Endometrial microvascular endothelial cells (primary cell): ENCODE data around the gene DNAH3. TPM values are rescaled to one million over a fixed set of nuclear protein-coding genes. Genes with fewer than 3 reads are reported as not detected.
"Not testable (repeated sequence)": the region's sequence is repeated elsewhere in the genome, so short reads cannot be mapped to it uniquely, and the experiment has no call there.

Experiments
- in situ Hi-C: cut with HindIII; loops from 2 replicates; pipeline ENCODE4 v1.10.0; 2017; ENCODE audit warnings: low sequenced_read_pairs, low pct_unique_long_range_greater_than_20kb; ENCODE audit errors: inconsistent ontology term
- total RNA-seq: library from RNA; depleted of rRNA; stranded (reverse); fragments of >200 nt; gene quantifications from one replicate; pipeline ENCODE4 v1.2.3, GENCODE V29; 2015; ENCODE audit errors: inconsistent ontology term

Gene DNAH3
- total RNA-seq, 1 donor from 2014 or later = 0.09 TPM

DNA sequence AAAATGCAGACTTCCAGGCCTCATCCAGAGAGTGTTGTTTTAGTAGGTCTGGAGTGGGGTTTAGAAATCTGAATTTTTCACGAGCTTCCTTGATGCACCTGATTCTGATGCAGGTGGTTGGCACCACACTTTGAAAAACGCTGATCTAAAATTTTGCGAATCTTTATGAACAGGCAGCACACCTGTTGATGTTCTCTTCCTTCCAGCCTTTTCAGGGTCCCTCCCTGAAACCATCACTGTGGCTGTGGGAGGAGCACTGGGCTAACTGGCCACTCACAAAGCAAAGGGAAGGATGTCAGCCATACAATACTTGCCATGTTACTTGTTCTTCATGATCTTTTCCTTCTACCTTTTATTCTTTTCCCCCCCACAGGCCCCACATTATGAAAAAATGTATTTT is 22.0 kb upstream of the DNAH3 start:
- in situ Hi-C loops = no loop called here

- in situ Hi-C loops = not testable (repeated sequence)
Observed at GRCh38 chr16:21170116-21170515, 19.5 kb upstream of the DNAH3 start.

DNA sequence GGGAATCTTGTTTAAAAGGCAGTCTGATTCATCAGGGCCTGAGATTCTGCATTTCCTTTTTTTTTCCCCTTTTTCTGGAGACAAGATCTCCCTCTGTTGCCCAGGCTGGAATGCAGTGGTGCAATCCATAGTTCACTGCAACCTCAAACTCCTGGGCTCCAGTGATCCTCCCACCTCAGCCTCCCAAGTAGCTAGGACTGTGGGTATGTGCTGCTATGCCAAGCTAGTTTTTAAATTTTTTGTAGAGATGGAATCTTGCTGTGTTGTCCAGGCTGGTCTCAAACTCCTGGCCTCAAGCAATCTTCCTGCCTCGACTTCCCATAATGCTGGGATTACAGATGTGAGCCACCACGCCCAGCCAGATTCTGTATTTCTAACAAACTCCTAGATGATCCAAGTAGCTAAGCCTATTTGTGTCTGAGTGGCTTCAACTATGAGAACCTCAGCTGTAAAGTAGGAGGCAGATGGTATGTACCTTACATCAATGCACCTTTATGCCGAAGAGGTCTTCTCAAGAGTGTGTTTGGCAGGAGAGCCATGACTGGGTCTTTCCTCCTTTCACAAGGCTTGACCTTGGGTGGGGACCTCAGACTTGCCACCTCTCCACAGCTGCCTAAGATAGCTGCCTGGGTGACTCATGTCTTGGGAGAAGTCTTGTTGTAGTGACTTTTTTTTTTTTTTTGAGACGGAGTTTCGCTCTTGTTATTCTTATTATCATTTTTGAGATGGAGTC is 18.8 kb upstream of the DNAH3 start:
- in situ Hi-C loops = no loop called here

DNA sequence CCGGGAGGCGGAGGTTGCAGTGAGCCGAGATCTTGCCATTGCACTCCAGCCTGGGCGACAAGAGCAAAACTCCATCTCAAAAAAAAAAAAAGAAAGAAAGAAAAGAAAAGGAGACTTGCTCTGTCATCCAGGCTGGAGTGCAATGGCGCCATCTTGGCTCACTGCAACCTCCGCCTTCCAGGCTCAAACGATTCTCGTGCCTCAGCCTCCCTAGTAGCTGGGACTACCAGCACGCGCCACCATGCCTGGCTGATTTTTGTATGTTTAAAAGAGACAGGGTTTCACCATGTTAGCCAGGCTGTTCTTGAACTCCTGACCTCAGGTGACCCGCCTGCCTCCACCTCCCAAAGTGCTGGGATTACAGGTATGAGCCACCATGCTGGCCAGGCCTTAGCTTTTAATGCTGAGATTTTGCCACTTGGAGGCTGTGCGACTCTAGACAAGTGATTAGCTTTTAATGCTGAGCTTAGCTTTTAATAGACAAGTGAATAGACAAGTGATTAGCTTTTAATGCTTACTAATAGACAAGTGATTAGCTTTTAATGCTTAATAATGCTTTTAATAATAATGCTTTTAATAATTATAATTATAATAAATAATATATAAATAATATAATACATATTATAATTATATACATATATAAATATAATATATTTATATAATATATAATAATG is 17.4 kb upstream of the DNAH3 start:
- in situ Hi-C loops = no loop called here

DNA sequence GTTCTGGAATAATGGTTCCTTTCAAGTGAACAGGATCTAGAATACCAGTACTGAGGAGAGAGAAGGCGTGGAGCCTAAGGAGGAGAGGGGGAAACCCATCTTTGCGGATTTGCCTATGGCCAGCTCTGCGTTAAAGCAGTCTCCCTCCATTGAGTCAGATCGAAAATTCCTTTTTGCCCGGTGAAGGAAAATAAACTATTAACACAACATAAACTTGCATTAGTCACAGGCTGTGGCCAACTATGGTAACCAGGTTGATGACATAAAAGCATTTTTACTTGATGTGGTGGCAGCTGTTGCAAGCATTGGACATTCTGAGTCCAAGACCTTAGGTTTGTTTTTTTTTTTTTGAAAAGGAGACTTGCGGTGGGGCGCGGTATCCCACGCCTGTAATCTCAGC is 16.7 kb upstream of the DNAH3 start:
- in situ Hi-C loops = no loop called here

DNA sequence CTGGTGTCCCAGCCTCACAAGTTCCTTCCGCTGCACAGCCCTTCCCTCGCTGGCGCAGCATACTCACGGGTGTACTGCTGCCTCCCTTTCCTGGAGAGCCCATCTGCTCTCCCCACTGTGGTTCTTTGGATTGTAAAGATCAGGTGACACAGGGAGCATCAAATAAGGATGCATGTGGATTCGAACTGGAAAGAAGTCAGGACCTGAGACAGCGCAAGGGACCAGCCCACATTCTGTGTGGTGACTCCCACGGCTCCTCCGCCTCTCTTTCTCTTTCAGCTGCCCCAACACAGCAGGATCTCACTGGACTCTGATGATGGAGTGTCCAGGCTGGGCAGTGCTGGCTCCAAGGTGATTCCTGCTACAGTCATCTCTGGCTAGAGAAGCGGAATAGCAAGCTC is 15.9 kb upstream of the DNAH3 start:
- in situ Hi-C loops = no loop called here

- in situ Hi-C loops = no loop called here
Observed at GRCh38 chr16:21164521-21165168, 14.0 kb upstream of the DNAH3 start.

GRCh38 chr16:21163576-21163975 is 12.9 kb upstream of the DNAH3 start:
- in situ Hi-C loops = no loop called here

GRCh38 chr16:21162661-21163151 is 12.1 kb upstream of the DNAH3 start:
- in situ Hi-C loops = no loop called here

DNA sequence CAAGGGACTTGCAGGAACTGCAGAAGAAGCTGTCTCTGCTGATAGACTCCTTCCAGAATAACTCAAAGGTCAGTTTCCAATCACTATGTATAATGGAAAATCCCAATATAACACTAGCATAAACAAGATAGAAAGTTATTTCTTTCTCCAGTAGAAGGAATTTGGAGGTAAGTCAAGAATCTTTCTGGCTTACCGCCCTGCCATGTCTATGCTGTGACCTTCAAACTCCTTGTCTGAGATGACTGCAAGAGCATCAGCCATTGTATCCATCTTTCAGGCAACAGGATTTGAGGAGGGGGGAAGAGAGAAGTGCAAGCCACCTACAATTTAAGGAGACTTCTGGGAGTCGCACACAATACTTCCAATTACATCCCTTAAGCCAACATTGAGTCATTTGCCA is 10.6 kb upstream of the DNAH3 start:
- in situ Hi-C loops = no loop called here

DNA sequence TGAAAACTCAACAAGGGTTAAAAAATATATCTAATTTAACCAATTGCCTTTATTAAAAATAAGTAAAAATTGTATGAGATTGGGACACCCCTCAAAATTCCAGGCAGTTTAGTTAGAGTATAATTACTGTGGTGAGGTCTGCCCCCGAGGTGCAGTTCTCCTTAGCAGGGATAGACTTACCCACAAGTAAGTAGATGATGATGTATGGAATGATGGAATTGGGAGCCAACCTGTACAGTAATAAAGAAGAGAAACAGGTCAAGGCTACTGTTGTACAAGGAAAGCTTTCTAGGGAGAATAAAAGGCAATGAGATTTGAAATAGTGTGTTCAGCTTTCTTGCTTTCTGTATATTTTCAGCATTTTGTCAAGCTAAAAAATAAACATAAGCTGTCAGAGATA is 9.6 kb upstream of the DNAH3 start:
- in situ Hi-C loops = no loop called here

- in situ Hi-C loops = no loop called here
Observed at GRCh38 chr16:21159281-21159951, 8.8 kb upstream of the DNAH3 start.

GRCh38 chr16:21158208-21159110 is 7.8 kb upstream of the DNAH3 start, which contains the start of gene LDAF1:
TSS of gene LDAF1 (plus strand) at chr16:21158674. CDS start at chr16:21161183, 2,509 bp downstream.
- in situ Hi-C loops = no loop called here

DNA sequence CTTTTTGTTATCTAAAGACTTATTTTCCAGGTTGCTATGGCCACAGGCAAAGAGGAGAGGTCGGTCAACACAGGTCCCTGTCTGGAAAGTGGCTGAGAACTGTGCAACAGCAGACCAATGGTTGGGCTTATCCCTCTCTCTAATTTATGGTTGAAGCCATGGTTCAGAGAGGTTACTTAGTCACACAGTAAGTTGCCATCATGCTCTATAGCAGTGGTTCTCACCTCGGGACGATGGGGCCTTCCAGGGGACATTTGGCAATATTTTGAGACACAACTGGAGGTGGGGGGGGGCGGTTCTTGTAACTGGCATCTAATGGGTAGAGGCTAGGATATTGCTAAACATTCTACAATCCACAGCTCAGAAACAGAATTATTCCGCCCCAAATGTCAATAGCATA is 7.0 kb upstream of the DNAH3 start:
- in situ Hi-C loops = no loop called here

- in situ Hi-C loops = no loop called here
Observed at GRCh38 chr16:21156767-21157467, 6.3 kb upstream of the DNAH3 start.

DNA sequence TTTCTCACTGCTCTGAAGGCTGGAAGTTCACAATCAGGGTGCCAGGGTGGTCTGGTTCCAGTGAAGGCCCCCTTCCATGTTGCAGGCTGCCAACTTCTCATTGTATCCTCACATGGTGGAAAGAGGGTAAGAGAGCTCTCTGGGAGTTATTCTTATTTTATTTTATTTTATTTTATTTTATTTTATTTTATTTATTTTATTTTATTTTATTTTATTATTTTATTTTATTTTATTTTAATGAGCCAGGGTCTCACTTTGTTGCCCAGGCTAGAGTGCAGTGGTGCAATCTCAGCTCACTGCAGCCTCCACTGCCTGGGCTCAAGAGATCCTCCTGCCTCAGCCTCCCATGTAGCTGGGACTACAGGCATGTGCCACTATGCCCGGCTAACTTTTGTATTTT is 5.4 kb upstream of the DNAH3 start:
- in situ Hi-C loops = not testable (repeated sequence)

DNA sequence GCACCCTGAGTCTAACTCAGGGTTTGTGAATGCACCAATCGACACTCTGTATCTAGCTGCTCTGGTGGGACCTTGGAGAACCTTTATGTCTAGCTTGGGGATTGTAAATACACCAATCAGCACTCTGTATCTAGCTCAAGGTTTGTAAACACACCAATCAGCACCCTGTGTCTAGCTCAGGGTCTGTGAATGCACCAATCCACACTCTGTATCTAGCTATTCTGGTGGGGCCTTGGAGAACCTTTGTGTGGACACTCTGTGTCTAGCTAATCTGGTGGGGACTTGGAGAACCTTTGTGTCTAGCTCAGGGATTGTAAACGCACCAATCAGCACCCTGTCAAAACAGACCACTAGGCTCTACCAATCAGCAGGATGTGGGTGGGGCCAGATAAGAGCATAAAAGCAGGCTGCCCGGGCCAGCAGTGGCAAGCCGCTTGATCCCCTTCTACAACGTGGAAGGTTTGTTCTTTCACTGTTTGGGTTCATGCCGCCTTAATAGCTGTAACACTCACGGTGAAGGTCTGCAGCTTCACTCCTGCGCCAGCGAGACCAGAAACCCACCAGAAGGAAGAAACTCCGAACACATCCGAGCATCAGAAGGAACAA is 2.6 kb upstream of the DNAH3 start:
- in situ Hi-C loops = not testable (repeated sequence)
